ENCODE measurements around the gene VHLL. TPM values are rescaled to one million over a fixed set of nuclear protein-coding genes. Genes with fewer than 3 reads are reported as not detected.

The VHLL gene
- total RNA-seq, 1 experiment from 2014 or later, result not detected

DNA sequence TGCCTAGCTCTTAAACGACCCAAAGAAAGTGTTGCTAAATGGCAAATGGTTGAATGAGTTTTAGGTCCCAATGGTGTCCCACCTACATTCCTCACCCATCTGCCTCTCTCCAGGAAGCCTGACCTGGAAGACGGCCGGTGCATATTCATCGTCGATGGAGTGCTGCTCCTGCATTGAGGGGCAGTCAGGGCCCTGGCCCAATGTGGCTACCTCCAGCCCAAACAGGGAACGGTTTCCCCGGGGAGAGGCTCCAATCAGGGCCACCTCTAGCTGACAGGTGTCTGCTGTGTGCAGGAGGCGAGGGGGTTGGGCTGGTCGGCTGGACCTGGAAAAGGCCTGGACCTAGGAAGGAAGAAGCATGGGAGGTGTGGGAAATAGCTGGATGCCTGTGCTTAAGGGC, 5.2 kb downstream of the VHLL start:
- Histone ChIP-seq H3K4me2 (ENCODE audit: insufficient read depth, insufficient read length, low read length) (no peak overlapping the region), H3K4me1 (ENCODE audit: insufficient read depth, low read length) (no peaks in the 10 kb centered on the region; the same call in 1 of the 2 replicates), H3K23me2 (ENCODE audit: insufficient read length, low read depth, low read length, poor library complexity, severe bottlenecking) (peaks cover 8% of the 10 kb centered on the region)

More for the DNA sequence above, 5.2 kb downstream of the VHLL start:
- no peaks in the 10 kb centered on the region; a peak in 1 of 5 replicates for H3K9me3 Mint-ChIP-seq
- no peak overlapping the region for H2BK5ac ChIP-seq (ENCODE audit: insufficient read length, low read length)
- no peaks in the 10 kb centered on the region for H3K79me1 ChIP-seq (ENCODE audit: insufficient read depth, low read depth, low read length, poor library complexity, severe bottlenecking)
- no peak overlapping the region for H3K27ac Mint-ChIP-seq
- no peaks in the 10 kb centered on the region for H3K79me2 ChIP-seq (ENCODE audit: insufficient read depth, low read length)
- no peak overlapping the region for H3K23ac ChIP-seq (ENCODE audit: insufficient read length, low read depth, low read length)
- WGBS (ENCODE audit: extremely low coverage, insufficient read length, low lambda C conversion rate), result no CpG with 5 or more reads among the region's 9 CpGs
- H2AK5ac ChIP-seq (ENCODE audit: insufficient read length, low read length), result no peak overlapping the region
- H3K4me1 Mint-ChIP-seq, result peaks cover 10 to 18% of the 10 kb centered on the region in 2 experiments
- H3K27ac ChIP-seq (ENCODE audit: insufficient read length, low read depth, low read length), result no peak overlapping the region
- no peak overlapping the region for H3K9ac ChIP-seq (ENCODE audit: extremely low read depth, insufficient read length, low read length)
- H4K91ac ChIP-seq (ENCODE audit: insufficient read length, low read depth, low read length), result no peak overlapping the region
- no peak overlapping the region for H4K8ac ChIP-seq (replicated peaks; ENCODE audit: insufficient read length, low read depth, low read length)
- DNase-seq, result no peak
- peaks cover 4 to 15% (median 4%) of the 10 kb centered on the region in 3 experiments; a peak in 5 of 7 replicates for H3K36me3 Mint-ChIP-seq (ENCODE audit: insufficient read depth in 1 of 3, low read depth in 3 of 3)
- no peak overlapping the region for H2BK120ac ChIP-seq (ENCODE audit: low read depth, low read length, poor library complexity, severe bottlenecking)
- H3K27me3 ChIP-seq (ENCODE audit: insufficient read depth, low read length), result no peaks in the 10 kb centered on the region; the same call in 1 of the 2 replicates
- TF ChIP-seq, protein P1, sequence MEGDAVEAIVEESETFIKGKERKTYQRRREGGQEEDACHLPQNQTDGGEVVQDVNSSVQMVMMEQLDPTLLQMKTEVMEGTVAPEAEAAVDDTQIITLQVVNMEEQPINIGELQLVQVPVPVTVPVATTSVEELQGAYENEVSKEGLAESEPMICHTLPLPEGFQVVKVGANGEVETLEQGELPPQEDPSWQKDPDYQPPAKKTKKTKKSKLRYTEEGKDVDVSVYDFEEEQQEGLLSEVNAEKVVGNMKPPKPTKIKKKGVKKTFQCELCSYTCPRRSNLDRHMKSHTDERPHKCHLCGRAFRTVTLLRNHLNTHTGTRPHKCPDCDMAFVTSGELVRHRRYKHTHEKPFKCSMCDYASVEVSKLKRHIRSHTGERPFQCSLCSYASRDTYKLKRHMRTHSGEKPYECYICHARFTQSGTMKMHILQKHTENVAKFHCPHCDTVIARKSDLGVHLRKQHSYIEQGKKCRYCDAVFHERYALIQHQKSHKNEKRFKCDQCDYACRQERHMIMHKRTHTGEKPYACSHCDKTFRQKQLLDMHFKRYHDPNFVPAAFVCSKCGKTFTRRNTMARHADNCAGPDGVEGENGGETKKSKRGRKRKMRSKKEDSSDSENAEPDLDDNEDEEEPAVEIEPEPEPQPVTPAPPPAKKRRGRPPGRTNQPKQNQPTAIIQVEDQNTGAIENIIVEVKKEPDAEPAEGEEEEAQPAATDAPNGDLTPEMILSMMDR (conservative IDR thresholded peaks at IDR 0.05), result no peak
- no peak overlapping the region for H2BK12ac ChIP-seq (ENCODE audit: insufficient read length, low read depth, low read length)
- no peak overlapping the region for H2BK20ac ChIP-seq (ENCODE audit: low read depth, low read length, poor library complexity, severe bottlenecking)
- H2BK15ac ChIP-seq (ENCODE audit: low read depth, low read length), result no peak overlapping the region
- peak overlapping the region in 1 of 2 experiments; percentile 9; a peak in 1 of 5 replicates for H3K4me3 Mint-ChIP-seq
- H4K20me1 ChIP-seq (ENCODE audit: control insufficient read depth, insufficient read depth, insufficient read length), result no peaks in the 10 kb centered on the region
- peaks cover under 1% of the 10 kb centered on the region for H3K27me3 Mint-ChIP-seq (ENCODE audit: low read depth)
- H3K56ac ChIP-seq (ENCODE audit: insufficient read length, low read depth, low read length), result no peak overlapping the region
- no peak overlapping the region for H3K4ac ChIP-seq (ENCODE audit: low read depth, low read length)
- no peak overlapping the region for H3T11ph ChIP-seq (ENCODE audit: low read length)
- no peaks in the 10 kb centered on the region for H3K9me3 ChIP-seq (ENCODE audit: control insufficient read depth, low read depth, low read length)
- H4K5ac ChIP-seq (ENCODE audit: insufficient read length, low read depth, low read length), result no peak overlapping the region
- H3K14ac ChIP-seq (ENCODE audit: insufficient read depth, low read length), result no peak overlapping the region
- H2AFZ ChIP-seq (ENCODE audit: low read length), result no peak overlapping the region
- no peak overlapping the region for H3K18ac ChIP-seq (ENCODE audit: insufficient read length, low read depth, low read length)
